ENCODE data around the gene COG5.

Gene COG5

DNA sequence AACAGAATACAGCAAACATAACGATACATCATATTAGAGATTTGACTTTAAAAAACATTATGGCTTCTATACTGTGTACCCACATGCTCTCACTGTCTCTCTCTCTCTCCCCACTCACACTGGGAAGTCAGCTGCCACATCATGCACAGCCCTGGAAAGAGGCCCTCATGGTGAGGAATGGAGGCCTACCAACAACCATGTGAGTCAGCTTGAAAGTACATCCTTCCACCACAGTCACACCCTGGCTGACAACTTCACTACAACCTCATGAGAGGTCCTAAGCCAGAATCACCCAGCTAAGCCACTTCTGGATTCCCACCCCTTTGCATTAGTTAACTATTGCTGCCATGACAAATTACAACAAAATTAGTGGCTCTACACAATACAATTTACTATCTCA is 117.2 kb downstream of the COG5 start:
- TF ChIP-seq TAF1 (IDR thresholded peaks at IDR 0.05; ENCODE audit: borderline replicate concordance, insufficient read depth, low read length), result no peak
- TF ChIP-seq POLR2AphosphoS5 (IDR thresholded peaks at IDR 0.05; ENCODE audit: low read depth, low read length), result no peak
- TF ChIP-seq, protein P1, sequence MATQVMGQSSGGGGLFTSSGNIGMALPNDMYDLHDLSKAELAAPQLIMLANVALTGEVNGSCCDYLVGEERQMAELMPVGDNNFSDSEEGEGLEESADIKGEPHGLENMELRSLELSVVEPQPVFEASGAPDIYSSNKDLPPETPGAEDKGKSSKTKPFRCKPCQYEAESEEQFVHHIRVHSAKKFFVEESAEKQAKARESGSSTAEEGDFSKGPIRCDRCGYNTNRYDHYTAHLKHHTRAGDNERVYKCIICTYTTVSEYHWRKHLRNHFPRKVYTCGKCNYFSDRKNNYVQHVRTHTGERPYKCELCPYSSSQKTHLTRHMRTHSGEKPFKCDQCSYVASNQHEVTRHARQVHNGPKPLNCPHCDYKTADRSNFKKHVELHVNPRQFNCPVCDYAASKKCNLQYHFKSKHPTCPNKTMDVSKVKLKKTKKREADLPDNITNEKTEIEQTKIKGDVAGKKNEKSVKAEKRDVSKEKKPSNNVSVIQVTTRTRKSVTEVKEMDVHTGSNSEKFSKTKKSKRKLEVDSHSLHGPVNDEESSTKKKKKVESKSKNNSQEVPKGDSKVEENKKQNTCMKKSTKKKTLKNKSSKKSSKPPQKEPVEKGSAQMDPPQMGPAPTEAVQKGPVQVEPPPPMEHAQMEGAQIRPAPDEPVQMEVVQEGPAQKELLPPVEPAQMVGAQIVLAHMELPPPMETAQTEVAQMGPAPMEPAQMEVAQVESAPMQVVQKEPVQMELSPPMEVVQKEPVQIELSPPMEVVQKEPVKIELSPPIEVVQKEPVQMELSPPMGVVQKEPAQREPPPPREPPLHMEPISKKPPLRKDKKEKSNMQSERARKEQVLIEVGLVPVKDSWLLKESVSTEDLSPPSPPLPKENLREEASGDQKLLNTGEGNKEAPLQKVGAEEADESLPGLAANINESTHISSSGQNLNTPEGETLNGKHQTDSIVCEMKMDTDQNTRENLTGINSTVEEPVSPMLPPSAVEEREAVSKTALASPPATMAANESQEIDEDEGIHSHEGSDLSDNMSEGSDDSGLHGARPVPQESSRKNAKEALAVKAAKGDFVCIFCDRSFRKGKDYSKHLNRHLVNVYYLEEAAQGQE (IDR thresholded peaks at IDR 0.05; ENCODE audit: insufficient read depth in 1 of 2, low read depth in 2 of 2, low read length in 2 of 2), result no peak
- no peak for TF ChIP-seq SIN3A (IDR thresholded peaks at IDR 0.05; ENCODE audit: borderline replicate concordance, insufficient read depth, low read length)
- no peak for TF ChIP-seq FOXP2 (optimal IDR thresholded peaks at IDR 0.05; ENCODE audit: borderline replicate concordance, extremely low read depth, extremely low read length, insufficient read depth)

DNA sequence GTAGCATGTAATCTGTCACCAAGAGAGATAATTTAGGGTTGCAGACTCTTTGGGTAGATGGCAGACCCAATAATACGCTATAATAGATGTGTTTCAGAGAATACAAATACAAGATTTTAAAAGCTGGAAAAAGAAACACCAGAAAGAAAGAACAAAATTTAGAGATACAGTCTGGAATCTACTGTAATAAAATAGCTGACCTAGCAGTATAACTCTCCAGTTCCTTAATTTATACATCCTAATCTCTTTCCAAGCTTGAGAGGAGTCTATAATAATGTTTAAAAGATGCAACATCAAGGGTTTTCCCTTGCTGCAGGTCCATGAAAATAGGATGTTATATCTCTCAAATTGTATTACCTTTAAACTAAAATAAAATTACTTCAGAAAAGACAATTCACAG is 121.0 kb downstream of the COG5 start:
- TF ChIP-seq, protein P1 (IDR thresholded peaks at IDR 0.05; ENCODE audit: insufficient read depth in 1 of 2, low read depth in 2 of 2, low read length in 2 of 2), result no peak
- TF ChIP-seq POLR2AphosphoS5 (IDR thresholded peaks at IDR 0.05; ENCODE audit: low read depth, low read length) (no peak), SIN3A (IDR thresholded peaks at IDR 0.05; ENCODE audit: borderline replicate concordance, insufficient read depth, low read length) (no peak), TAF1 (IDR thresholded peaks at IDR 0.05; ENCODE audit: borderline replicate concordance, insufficient read depth, low read length) (no peak), FOXP2 (optimal IDR thresholded peaks at IDR 0.05; ENCODE audit: borderline replicate concordance, extremely low read depth, extremely low read length, insufficient read depth) (no peak)

DNA sequence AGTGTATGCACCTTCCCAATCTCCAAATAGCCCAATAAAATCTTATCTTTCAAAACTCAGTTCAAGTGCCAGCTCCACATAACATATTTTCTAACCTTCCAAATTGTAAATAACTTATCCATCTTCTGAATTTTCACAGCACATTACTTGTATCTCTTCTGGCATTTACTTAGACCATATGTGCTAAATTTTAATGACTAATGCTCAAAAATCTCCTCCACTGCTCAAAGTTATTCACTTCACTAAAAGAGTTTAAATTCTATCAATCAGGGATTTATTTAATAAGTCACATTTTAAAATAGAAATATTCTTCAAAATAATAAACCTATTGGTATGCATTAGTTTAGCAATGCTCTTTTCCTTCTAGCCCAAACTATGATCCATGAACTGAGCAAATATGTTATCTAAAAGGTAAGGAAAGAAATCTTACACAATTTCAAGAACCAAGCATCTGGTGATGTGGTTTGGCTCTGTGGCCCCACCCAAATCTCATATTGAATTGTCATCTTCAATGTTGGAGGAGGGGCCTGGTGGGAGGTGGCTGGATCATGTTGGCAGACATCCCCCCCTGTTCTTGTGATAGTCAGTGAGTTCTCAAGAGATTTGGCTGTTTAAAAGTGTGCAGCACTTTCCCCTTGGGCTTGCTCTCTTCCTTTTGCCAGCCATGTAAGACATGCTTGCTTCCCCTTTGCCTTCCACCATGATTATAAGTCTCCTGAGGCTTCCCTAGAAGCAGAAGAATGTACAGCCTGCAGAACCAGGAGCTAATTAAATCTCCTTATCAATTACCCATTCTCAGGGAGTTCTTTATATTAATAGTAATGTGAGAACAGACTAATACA is 121.9 kb downstream of the COG5 start:
- TF ChIP-seq POLR2AphosphoS5 (IDR thresholded peaks at IDR 0.05; ENCODE audit: low read depth, low read length) (no peak), TAF1 (IDR thresholded peaks at IDR 0.05; ENCODE audit: borderline replicate concordance, insufficient read depth, low read length) (no peak), FOXP2 (optimal IDR thresholded peaks at IDR 0.05; ENCODE audit: borderline replicate concordance, extremely low read depth, extremely low read length, insufficient read depth) (no peak), SIN3A (IDR thresholded peaks at IDR 0.05; ENCODE audit: borderline replicate concordance, insufficient read depth, low read length) (no peak)
- TF ChIP-seq, protein P1 (IDR thresholded peaks at IDR 0.05; ENCODE audit: insufficient read depth in 1 of 2, low read depth in 2 of 2, low read length in 2 of 2), result no peak

DNA sequence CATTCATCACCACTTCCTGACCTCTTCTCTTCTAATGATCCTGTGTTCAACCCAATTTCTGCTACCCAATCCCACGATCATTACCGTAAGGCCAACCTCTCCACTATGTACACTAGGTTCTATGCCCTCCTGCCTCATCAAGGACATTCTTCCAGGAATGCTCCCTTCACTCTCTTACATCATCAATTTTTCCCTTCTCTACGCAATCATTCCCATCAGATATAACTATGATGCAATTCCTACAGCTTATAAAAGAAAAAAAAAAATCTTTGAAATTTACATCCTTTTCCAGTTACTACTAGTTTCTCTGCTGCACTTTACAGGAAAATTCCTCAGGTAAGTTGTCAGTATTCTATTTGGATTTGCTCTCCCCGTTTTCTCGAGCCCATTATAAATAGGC is 124.7 kb downstream of the COG5 start:
- TF ChIP-seq POLR2AphosphoS5 (IDR thresholded peaks at IDR 0.05; ENCODE audit: low read depth, low read length) (no peak), SIN3A (IDR thresholded peaks at IDR 0.05; ENCODE audit: borderline replicate concordance, insufficient read depth, low read length) (no peak), TAF1 (IDR thresholded peaks at IDR 0.05; ENCODE audit: borderline replicate concordance, insufficient read depth, low read length) (no peak), FOXP2 (optimal IDR thresholded peaks at IDR 0.05; ENCODE audit: borderline replicate concordance, extremely low read depth, extremely low read length, insufficient read depth) (no peak)
- TF ChIP-seq, protein P1 (IDR thresholded peaks at IDR 0.05; ENCODE audit: insufficient read depth in 1 of 2, low read depth in 2 of 2, low read length in 2 of 2), result no peak

Data from PFSK-1 (cell line).